HepG2 (cell line): Measurements from ENCODE around the gene MAFF. TPM values are rescaled to one million over a fixed set of nuclear protein-coding genes. Genes with fewer than 3 reads are reported as not detected.

Experiments used
- ATF4 ChIP-seq, 2 experiments: fragments of 450-650 bp in 1 of 2; sonication (generic) in 1 of 2; formaldehyde crosslinking; IDR thresholded peaks; 2 replicates each; pipeline versions ENCODE4 v1.5.0 to v1.8.0; 2020 to 2022; ENCODE audit warnings: mild to moderate bottlenecking in 1 of 2, missing genetic modification reagents in 1 of 2
- FOXP4 ChIP-seq: sonication (generic); formaldehyde crosslinking; IDR thresholded peaks from 2 replicates; pipeline ENCODE4 v1.4.0; 2020; ENCODE audit warnings: missing genetic modification reagents
- GABPB1 ChIP-seq: IDR thresholded peaks from 2 replicates; pipeline ENCODE4 v1.6.1; 2016; ENCODE audit warnings: mild to moderate bottlenecking, missing genetic modification reagents, moderate library complexity, missing compliant biosample characterization
- HES4 ChIP-seq: sonication (generic); formaldehyde crosslinking; IDR thresholded peaks from 2 replicates; pipeline ENCODE4 v1.9.0; 2021; ENCODE audit warnings: mild to moderate bottlenecking, missing genetic modification reagents, borderline replicate concordance
- MNT ChIP-seq: fragments of 450-650 bp; IDR thresholded peaks from 2 replicates; pipeline ENCODE4 v1.6.1; 2016
- ZFP91 ChIP-seq: sonication (generic); formaldehyde crosslinking; IDR thresholded peaks from 2 replicates; pipeline ENCODE4 v1.9.0; 2022; ENCODE audit warnings: missing genetic modification reagents, mild to moderate bottlenecking, borderline replicate concordance
- ZFY ChIP-seq: sonication (generic); formaldehyde crosslinking; IDR thresholded peaks from 2 replicates; pipeline ENCODE4 v1.4.0; 2020; ENCODE audit warnings: missing genetic modification reagents
- ZNF101 ChIP-seq: sonication (generic); formaldehyde crosslinking; IDR thresholded peaks from 2 replicates; pipeline ENCODE4 v1.4.0; 2020; ENCODE audit warnings: mild to moderate bottlenecking, low read depth, missing genetic modification reagents, borderline replicate concordance
- ZNF160 ChIP-seq: sonication (generic); formaldehyde crosslinking; IDR thresholded peaks from 2 replicates; pipeline ENCODE4 v1.8.0; 2022; ENCODE audit warnings: mild to moderate bottlenecking, inconsistent platforms, missing genetic modification reagents
- ZNF318 ChIP-seq: sonication (generic); formaldehyde crosslinking; IDR thresholded peaks from 2 replicates; pipeline ENCODE4 v1.4.0; 2020; ENCODE audit warnings: mild to moderate bottlenecking, missing genetic modification reagents
- ZNF563 ChIP-seq: sonication (generic); formaldehyde crosslinking; IDR thresholded peaks from 2 replicates; pipeline ENCODE4 v1.8.0; 2022; ENCODE audit warnings: mild to moderate bottlenecking, moderate library complexity, missing genetic modification reagents
- ZNF772 ChIP-seq: sonication (generic); formaldehyde crosslinking; IDR thresholded peaks from 2 replicates; pipeline ENCODE4 v1.5.0; 2020; ENCODE audit warnings: mild to moderate bottlenecking, missing genetic modification reagents
- polyA plus RNA-seq, 8 experiments: library from polyadenylated mRNA; depleted of rRNA in 3 of 8; stranded (reverse) in 7 of 8; unstranded in 1 of 8; fragments of >200 nt; fragmentation: Illumina TruSeq in 4 of 8; extraction: Trizol in 4 of 8; gene quantifications; 2 replicates each; pipeline versions ENCODE4 v1.2.1 to v1.2.3, GENCODE V29; 2011 to 2016; ENCODE audit warnings: low read depth in 4 of 8, missing spikeins in 1 of 8, mixed read lengths in 1 of 8; ENCODE audit not compliant: insufficient read depth in 1 of 8
- total RNA-seq, 5 experiments: library from RNA; depleted of rRNA; stranded (reverse); fragments of >200 nt; fragmentation: Illumina TruSeq; extraction: Trizol; gene quantifications; 2 replicates each; pipeline ENCODE4 v1.2.3, GENCODE V29; 2016; ENCODE audit warnings: low read depth in 1 of 5

The MAFF gene
- total and polyA plus RNA-seq, 2 of the 13 experiments (the other 11 are each of a cell fraction or from before 2014, with no cell fraction given), result 5.4 to 14.3 TPM

- TF ChIP-seq MNT (peak; percentile 72; the same call in 1 of the 2 replicates), ZNF160 (no peak; the same call in none of the 2 replicates), ZNF318 (CRISPR knock-in tag) (0 out of 2 replicates have a peak, but pooled peaks have one; percentile 19), ATF4 (CRISPR knock-in tag; IDR thresholded peaks at IDR 0.05) (0 out of 4 replicates have a peak, but pooled peaks of 1 of the 2 experiments have one; percentile 22), GABPB1 (CRISPR knock-in tag) (peak; percentile 40), FOXP4 (CRISPR knock-in tag) (peak; percentile 30), ZNF563 (CRISPR knock-in tag) (0 out of 2 replicates have a peak, but pooled peaks have one; percentile 80), HES4 (CRISPR knock-in tag) (peak; percentile 72; the same call in 1 of the 2 replicates), ZFP91 (CRISPR knock-in tag) (peak; percentile 67; the same call in 1 of the 2 replicates), ZNF772 (0 out of 2 replicates have a peak, but pooled peaks have one; percentile 14), ZFY (CRISPR knock-in tag) (peak; percentile 78), ZNF101 (no peak)
Observed at GRCh38 chr22:38202437-38203089, 769 bp downstream of the MAFF start (continued).
